A673 (cell line): ENCODE measurements around the gene MTURN.

Experiments used
- CTCF ChIP-seq: fragments of 300-800, 200-600 bp; sonication (generic); conservative IDR thresholded peaks from 2 replicates; pipeline ENCODE4 v1.5.1; 2017; ENCODE audit warnings: low read depth, mild to moderate bottlenecking, antibody characterized with exemption, low read length, moderate library complexity, mixed read lengths
- EZH2 ChIP-seq: fragments of 200-600 bp; sonication (generic); IDR thresholded peaks from 2 replicates; pipeline ENCODE4 v1.6.1; 2017; ENCODE audit warnings: borderline replicate concordance, low read depth, mild to moderate bottlenecking, mixed read lengths, antibody characterized with exemption, low read length; ENCODE audit not compliant: poor library complexity, severe bottlenecking

- TF ChIP-seq CTCF (no peak), EZH2 (no peak)
These were observed 45.9 kb downstream of the MTURN start for GRCh38 chr7:30180718-30181117.
